Neural progenitor cell (in vitro differentiated cells): ENCODE data around the gene PLIN4. TPM values are rescaled to one million over a fixed set of nuclear protein-coding genes. Genes with fewer than 3 reads are reported as not detected.

Experiments
- DNase-seq: peaks from one replicate; pipeline ENCODE4 v3.0.0-alpha.2; 2016; ENCODE audit warnings: low spot score
- H2AFZ ChIP-seq: fragments of 200-600 bp; sonication (generic); replicated peaks from 2 replicates; pipeline ENCODE4 v1.6.1; 2016; ENCODE audit warnings: antibody characterized with exemption
- H3F3A ChIP-seq: fragments of 200-600 bp; sonication (generic); 2 replicates; pipeline ENCODE4 v1.6.1; 2016; ENCODE audit warnings: antibody characterized with exemption, low read depth
- H3K27ac ChIP-seq: fragments of 200-600 bp; sonication (generic); 2 replicates; pipeline ENCODE4 v1.5.1; 2016; ENCODE audit warnings: mild to moderate bottlenecking
- H3K27me3 ChIP-seq: fragments of 200-600 bp; sonication (generic); 2 replicates; pipeline ENCODE4 v1.6.1; 2016; ENCODE audit warnings: mild to moderate bottlenecking, moderate library complexity
- H3K36me3 ChIP-seq: fragments of 200-600 bp; sonication (generic); 2 replicates; pipeline ENCODE4 v1.5.1; 2016
- H3K4me1 ChIP-seq: fragments of 200-600 bp; sonication (generic); 2 replicates; pipeline ENCODE4 v1.6.1; 2016; ENCODE audit warnings: mixed run types
- H3K4me2 ChIP-seq: fragments of 200-600 bp; sonication (generic); 2 replicates; pipeline ENCODE4 v1.6.1; 2016
- H3K4me3 ChIP-seq: fragments of 200-600 bp; sonication (generic); 2 replicates; pipeline ENCODE4 v1.5.1; 2016
- H3K79me2 ChIP-seq: fragments of 200-600 bp; sonication (generic); 2 replicates; pipeline ENCODE4 v1.6.1; 2016; ENCODE audit warnings: low read depth
- H3K9ac ChIP-seq: fragments of 200-600 bp; sonication (generic); 2 replicates; pipeline ENCODE4 v1.6.1; 2016
- H3K9me3 ChIP-seq: fragments of 200-600 bp; sonication (generic); 2 replicates; pipeline ENCODE4 v1.5.1; 2016; ENCODE audit warnings: low read depth
- H4K20me1 ChIP-seq: fragments of 200-600 bp; sonication (generic); 2 replicates; pipeline ENCODE4 v1.6.1; 2016; ENCODE audit warnings: low read depth
- H3K27ac Mint-ChIP-seq: 3 replicates; pipeline ENCODE4 v1.8.0; 2021; ENCODE audit warnings: mixed read lengths
- H3K27me3 Mint-ChIP-seq: 2 replicates; pipeline ENCODE4 v1.8.0; 2022; ENCODE audit warnings: low read depth, mild to moderate bottlenecking, inconsistent platforms, moderate library complexity, mixed read lengths; ENCODE audit not compliant: insufficient read depth
- H3K36me3 Mint-ChIP-seq: 3 replicates; pipeline ENCODE4 v1.8.0; 2021; ENCODE audit warnings: mixed read lengths
- H3K4me1 Mint-ChIP-seq: 3 replicates; pipeline ENCODE4 v1.8.0; 2021; ENCODE audit warnings: mixed read lengths
- H3K4me3 Mint-ChIP-seq: 3 replicates; pipeline ENCODE4 v1.8.0; 2021; ENCODE audit warnings: mild to moderate bottlenecking, moderate library complexity, mixed read lengths
- H3K9me3 Mint-ChIP-seq: 3 replicates; pipeline ENCODE4 v1.8.0; 2020; ENCODE audit warnings: mixed read lengths
- CTCF ChIP-seq: fragments of 200-600 bp; sonication (generic); IDR thresholded peaks from 2 replicates; pipeline ENCODE4 v1.5.1; 2017; ENCODE audit warnings: antibody characterized with exemption, mild to moderate bottlenecking
- EZH2 ChIP-seq: fragments of 200-600 bp; sonication (generic); IDR thresholded peaks from 2 replicates; pipeline ENCODE4 v1.6.1; 2017; ENCODE audit warnings: antibody characterized with exemption, mild to moderate bottlenecking, moderate library complexity
- EZH2phosphoT487 ChIP-seq: fragments of 200-600 bp; sonication (generic); IDR thresholded peaks from 2 replicates; pipeline ENCODE4 v1.6.1; 2017; ENCODE audit warnings: antibody characterized with exemption
- total RNA-seq: library from RNA; depleted of rRNA; stranded (reverse); fragments of >200 nt; gene quantifications from 2 replicates; pipeline ENCODE4 v1.2.3, GENCODE V29; 2015; ENCODE audit warnings: low replicate concordance

Gene PLIN4
- total RNA-seq, 1 donor from 2014 or later: not detected

DNA sequence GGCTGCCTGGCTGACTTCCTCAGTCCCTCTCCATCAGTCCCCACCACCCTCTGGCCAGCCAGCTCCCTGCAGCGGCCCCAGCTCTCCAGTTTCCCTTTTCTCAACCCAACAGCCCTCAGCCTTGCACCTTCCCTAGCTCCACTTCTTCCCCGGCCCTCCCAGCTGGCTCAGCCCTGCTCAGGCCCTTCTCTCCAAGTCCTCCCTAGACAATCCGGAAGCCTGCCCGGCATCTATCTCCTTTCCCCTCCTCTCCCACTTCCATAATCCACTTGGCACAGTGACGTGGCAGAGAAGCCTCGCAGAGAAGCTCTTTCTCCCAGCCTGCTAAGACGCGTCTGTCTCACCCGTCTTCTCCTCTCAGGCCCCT lies 61.8 kb downstream of the PLIN4 start:
- Histone ChIP-seq H3F3A (peaks cover 23% of the 10 kb centered on the region), H3K4me3 (peak overlapping the region; percentile 69), H4K20me1 (peaks cover 10% of the 10 kb centered on the region), H2AFZ (peak overlapping the region; percentile 51), H3K79me2 (no peaks in the 10 kb centered on the region), H3K27me3 (no peaks in the 10 kb centered on the region), H3K9me3 (no peaks in the 10 kb centered on the region), H3K4me1 (peaks cover 16% of the 10 kb centered on the region), H3K27ac (no peak overlapping the region), H3K9ac (peak overlapping the region; percentile 29), H3K4me2 (peak overlapping the region; percentile 96), H3K36me3 (no peaks in the 10 kb centered on the region)
- H3K9me3 Mint-ChIP-seq: no peaks in the 10 kb centered on the region
- H3K4me1 Mint-ChIP-seq: peaks cover 24% of the 10 kb centered on the region
- H3K36me3 Mint-ChIP-seq: no peaks in the 10 kb centered on the region
- peak overlapping the region; percentile 93 for H3K4me3 Mint-ChIP-seq
- TF ChIP-seq EZH2: no peak
- no peak for TF ChIP-seq CTCF
- no peak for TF ChIP-seq EZH2phosphoT487
- peak overlapping the region; percentile 87 for H3K27ac Mint-ChIP-seq
- peaks cover 8% of the 10 kb centered on the region for H3K27me3 Mint-ChIP-seq
- peak; percentile 53 for DNase-seq

- H3K27ac ChIP-seq: no peak overlapping the region
- peak overlapping the region; percentile 96 for H3K4me2 ChIP-seq
- no peak overlapping the region for H3K27ac Mint-ChIP-seq
- no peak overlapping the region for H3K9ac ChIP-seq
- H3K36me3 ChIP-seq: no peaks in the 10 kb centered on the region
- no peaks in the 10 kb centered on the region for H3K9me3 Mint-ChIP-seq
- H3K36me3 Mint-ChIP-seq: no peaks in the 10 kb centered on the region
- H3K4me1 ChIP-seq: peaks cover 16% of the 10 kb centered on the region
- H3K79me2 ChIP-seq: no peaks in the 10 kb centered on the region
- TF ChIP-seq CTCF (no peak), EZH2 (no peak), EZH2phosphoT487 (no peak)
- H3K4me1 Mint-ChIP-seq: peaks cover 24% of the 10 kb centered on the region
- H3K27me3 Mint-ChIP-seq: peaks cover 6% of the 10 kb centered on the region
- peak; percentile 48 for DNase-seq
- H3K27me3 ChIP-seq: no peaks in the 10 kb centered on the region
- peaks cover 29% of the 10 kb centered on the region for H3F3A ChIP-seq
- peak overlapping the region; percentile 69 for H3K4me3 ChIP-seq
- H3K4me3 Mint-ChIP-seq: peak overlapping the region; percentile 93
- peaks cover 10% of the 10 kb centered on the region for H4K20me1 ChIP-seq
- no peak overlapping the region for H2AFZ ChIP-seq
- H3K9me3 ChIP-seq: no peaks in the 10 kb centered on the region
Measured at GRCh38 chr19:4455719-4456475, 62.4 kb downstream of the PLIN4 start.

GRCh38 chr19:4454747-4455718 lies 63.3 kb downstream of the PLIN4 start:
- TF ChIP-seq CTCF (no peak), EZH2 (no peak), EZH2phosphoT487 (no peak)
- H3K27ac Mint-ChIP-seq: no peak overlapping the region
- DNase-seq: no peak
- H4K20me1 ChIP-seq: peaks cover 10% of the 10 kb centered on the region
- no peaks in the 10 kb centered on the region for H3K27me3 ChIP-seq
- H3F3A ChIP-seq: peaks cover 31% of the 10 kb centered on the region
- H3K79me2 ChIP-seq: no peaks in the 10 kb centered on the region
- H3K36me3 ChIP-seq: no peaks in the 10 kb centered on the region
- H3K9me3 ChIP-seq: no peaks in the 10 kb centered on the region
- H3K27me3 Mint-ChIP-seq: peaks cover 6% of the 10 kb centered on the region
- peak overlapping the region; percentile 72 for H3K4me3 Mint-ChIP-seq
- peak overlapping the region; percentile 96 for H3K4me2 ChIP-seq
- no peak overlapping the region for H3K4me3 ChIP-seq
- H2AFZ ChIP-seq: no peak overlapping the region
- H3K9me3 Mint-ChIP-seq: no peaks in the 10 kb centered on the region
- H3K9ac ChIP-seq: no peak overlapping the region
- peaks cover 16% of the 10 kb centered on the region for H3K4me1 ChIP-seq
- H3K27ac ChIP-seq: no peak overlapping the region
- peaks cover 2% of the 10 kb centered on the region for H3K36me3 Mint-ChIP-seq
- H3K4me1 Mint-ChIP-seq: peaks cover 24% of the 10 kb centered on the region
